GM19324 (cell line): Measurements from ENCODE around the gene PURA.

ENCODE experiments used
- ATAC-seq: cut with Tn5 transposase; IDR thresholded peaks from one replicate; pipeline ENCODE4 v1.9.1; 2021; ENCODE audit warnings: mild to moderate bottlenecking, moderate library complexity; ENCODE audit not compliant: unreplicated experiment, low FRiP score

The PURA gene

DNA sequence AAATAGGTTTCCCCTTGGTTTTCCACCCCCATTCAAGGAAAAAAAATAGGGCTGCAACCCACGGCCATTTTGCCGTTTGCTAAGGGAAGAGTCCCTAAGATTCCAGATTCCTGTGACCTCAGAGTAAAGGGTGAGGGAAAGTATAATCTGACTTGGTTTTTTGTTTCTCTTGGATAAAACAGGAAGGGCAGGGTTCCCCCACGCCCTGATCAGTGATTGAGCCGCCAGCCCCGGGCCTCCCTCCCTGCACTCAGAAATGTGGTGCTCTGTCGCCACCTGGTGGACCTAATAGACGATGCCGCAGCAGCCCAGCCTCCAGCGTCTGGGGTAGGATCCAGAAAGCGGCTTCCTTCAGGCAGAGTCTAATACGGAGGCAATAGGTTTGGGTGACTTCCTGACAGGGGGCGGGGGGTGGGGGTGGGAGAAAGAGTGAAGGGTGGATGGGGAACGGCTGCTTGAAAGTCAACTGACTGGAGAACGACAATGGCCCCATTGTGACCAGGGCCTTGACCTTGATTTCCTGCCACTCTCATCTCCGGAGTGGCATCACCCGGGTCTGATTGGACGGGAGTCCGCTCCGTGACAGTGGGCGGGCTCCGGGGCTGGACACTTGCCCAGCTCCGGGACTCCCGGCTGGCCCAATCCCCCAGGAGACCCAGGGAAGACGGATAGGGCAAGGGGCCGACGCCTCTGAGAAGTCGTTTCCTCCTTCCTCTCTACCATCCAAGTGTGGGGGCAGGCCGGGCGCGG, 43.3 kb downstream of the PURA start:
- ATAC-seq: no peak

- ATAC-seq: no peak
Observed at GRCh38 chr5:140159014-140159927, 45.4 kb downstream of the PURA start.

DNA sequence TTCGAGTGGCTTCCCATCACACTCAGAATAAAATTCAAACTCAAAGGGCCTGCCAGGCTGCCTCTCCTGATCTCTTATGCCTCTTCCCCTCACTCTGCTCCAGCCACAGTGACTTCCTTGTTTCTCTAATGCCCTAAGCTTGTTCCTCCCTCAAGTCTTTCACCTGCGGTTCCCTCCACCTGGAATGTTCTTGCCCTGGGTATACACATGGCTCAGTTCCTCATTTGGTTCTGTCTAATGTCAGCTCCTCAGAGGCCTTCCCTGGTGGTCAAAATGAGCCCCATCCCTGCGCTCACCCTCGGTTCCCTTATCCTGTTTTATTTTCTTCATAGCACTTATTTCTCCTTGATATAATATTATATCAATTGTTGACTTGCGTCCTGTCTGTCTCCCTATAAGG, 48.4 kb downstream of the PURA start:
- ATAC-seq: no peak

GRCh38 chr5:140162781-140163180, 48.9 kb downstream of the PURA start:
- ATAC-seq: no peak

GRCh38 chr5:140165101-140165922, 51.4 kb downstream of the PURA start:
- ATAC-seq: no peak

GRCh38 chr5:140165923-140166270, 52.0 kb downstream of the PURA start:
- no peak for ATAC-seq

- no peak for ATAC-seq
Observed at GRCh38 chr5:140166911-140167310, 53.0 kb downstream of the PURA start.

DNA sequence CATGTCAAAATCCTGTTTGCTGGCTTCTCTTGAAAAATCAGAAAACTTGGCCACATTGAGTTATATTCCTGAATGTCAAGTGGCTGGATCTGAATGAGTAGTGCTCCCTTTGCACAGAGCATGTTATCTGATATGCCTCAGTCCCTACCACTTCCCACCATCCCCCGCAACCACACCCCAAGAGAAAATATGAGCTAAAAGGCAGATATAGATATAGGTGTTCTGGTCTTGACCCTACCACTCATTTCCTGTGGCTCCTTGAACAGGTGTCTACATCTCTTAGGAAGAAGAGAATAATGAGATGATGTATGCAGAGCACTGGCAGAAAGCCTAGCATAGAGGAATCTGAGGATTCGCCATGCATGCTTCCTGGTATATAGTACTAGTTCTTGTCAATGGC, 54.5 kb downstream of the PURA start:
- ATAC-seq: no peak

GRCh38 chr5:140169410-140169809, 55.5 kb downstream of the PURA start:
- no peak for ATAC-seq

DNA sequence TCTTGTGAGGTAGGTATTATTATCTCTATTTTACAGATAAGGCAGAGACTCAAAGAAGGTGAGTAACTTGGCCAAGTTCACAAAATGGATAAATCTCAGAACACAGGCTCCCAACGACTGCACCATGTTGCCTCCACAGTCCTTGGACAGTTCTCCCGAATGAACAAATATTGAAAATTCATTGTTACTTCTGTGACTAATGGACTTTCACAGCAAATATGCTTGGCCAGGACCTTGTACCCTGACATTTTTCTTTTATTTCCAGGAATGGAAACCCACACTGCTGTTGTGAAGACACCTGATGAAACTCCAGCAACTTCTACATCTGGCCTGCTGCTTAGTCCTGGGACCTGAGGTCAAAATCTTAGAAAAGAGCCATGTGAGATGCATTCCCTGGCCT, 58.6 kb downstream of the PURA start:
- no peak for ATAC-seq

DNA sequence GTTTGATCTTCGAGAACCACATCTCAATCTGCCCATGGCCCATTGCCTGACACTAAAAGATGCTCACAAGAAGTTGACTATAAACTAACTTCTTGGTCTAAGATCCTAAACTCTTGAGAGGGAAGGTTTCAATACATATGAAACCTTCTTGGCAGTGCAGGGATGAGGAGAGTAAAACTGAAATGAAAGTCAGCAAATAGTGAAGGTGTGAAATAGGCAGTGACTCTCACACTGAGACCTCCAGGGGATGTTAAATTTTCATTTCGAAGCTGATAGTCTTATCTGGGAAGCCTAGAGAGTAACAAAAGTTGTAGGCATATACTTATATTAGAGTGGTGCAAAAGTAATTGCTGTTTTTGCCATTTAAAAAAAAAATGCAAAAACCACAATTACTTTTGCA, 60.1 kb downstream of the PURA start:
- no peak for ATAC-seq

- ATAC-seq: peak; percentile 96
Observed at GRCh38 chr5:140174465-140175366, 60.8 kb downstream of the PURA start, which contains the start of gene CYSTM1. Gene CYSTM1 (plus strand): TSS chr5:140175188. CDS start chr5:140194466, 19,278 bp downstream.
